Gastrocnemius medialis (tissue), 4 donors: Measurements from ENCODE around the gene DTNBP1. TPM values are rescaled to one million over a fixed set of nuclear protein-coding genes. Genes with fewer than 3 reads are reported as not detected.

Experiments used
- ATAC-seq, 2 donors: fragments of 150-250 bp; one replicate each; pipeline ENCODE4 v1.9.1; 2016
- DNase-seq, 2 donors: peaks; one replicate each; pipeline ENCODE4 v3.0.0-alpha.2; 2019
- H3K27ac ChIP-seq, 4 donors: fragments of 200-600 bp; sonication (generic); 1 replicate in 1 of 4; 2 replicates in 3 of 4; pipeline ENCODE4 v1.5.1; 2016 to 2018; ENCODE audit warnings: mild to moderate bottlenecking in 2 of 4, moderate library complexity in 1 of 4
- H3K27me3 ChIP-seq, 3 donors: fragments of 200-600 bp; sonication (generic) in 2 of 3; 1 replicate in 1 of 3; 2 replicates in 2 of 3; pipeline versions ENCODE4 v1.5.1 to v1.6.0; 2016 to 2019; ENCODE audit warnings: mild to moderate bottlenecking in 1 of 3, moderate library complexity in 1 of 3
- H3K36me3 ChIP-seq, 2 donors: fragments of 200-600 bp; sonication (generic) in 1 of 2; one replicate each; pipeline ENCODE4 v1.5.1; 2017 to 2018
- H3K4me1 ChIP-seq, 2 donors: fragments of 200-600 bp; sonication (generic) in 1 of 2; one replicate each; pipeline ENCODE4 v1.5.1; 2016 to 2017; ENCODE audit warnings: mild to moderate bottlenecking in 2 of 2
- H3K4me3 ChIP-seq, 4 donors: fragments of 200-600 bp; sonication (generic) in 3 of 4; 1 replicate in 1 of 4; 2 replicates in 3 of 4; pipeline ENCODE4 v1.5.1; 2016 to 2019; ENCODE audit warnings: mild to moderate bottlenecking in 2 of 4
- H3K9me3 ChIP-seq, 3 donors: fragments of 200-600 bp; sonication (generic) in 2 of 3; 1 replicate in 1 of 3; 2 replicates in 2 of 3; pipeline ENCODE4 v1.5.1; 2016 to 2019
- POLR2A ChIP-seq, 2 donors: fragments of 450-650 bp; IDR thresholded peaks; one replicate each; pipeline ENCODE4 v1.6.1; 2017; ENCODE audit warnings: antibody characterized with exemption in 2 of 2, mild to moderate bottlenecking in 2 of 2, moderate library complexity in 2 of 2
- in situ Hi-C, 4 donors: fragments of 200-750 bp; cut with MboI; loops; one replicate each; pipeline versions ENCODE4 v1.15.0 to v1.8.0; 2017; ENCODE audit warnings: low sequenced_read_pairs in 4 of 4
- intact Hi-C: fragments of 100-400 bp; cut with DNase I; formaldehyde crosslinking; loops from one replicate; pipeline ENCODE4 v1.15.1; 2023; ENCODE audit warnings: low total_unique reads
- total RNA-seq, 4 donors: library from RNA; depleted of rRNA; stranded (reverse); fragments of >200 nt; gene quantifications; one replicate each; pipeline versions ENCODE4 v1.1.0 to v1.2.3, GENCODE V29; 2016
- TF ChIP-seq, protein P1 (sequence below), 5 experiments: fragments of 450-650 bp in 3 of 5; fragments of 200-600 bp in 2 of 5; sonication (generic) in 2 of 5; IDR thresholded peaks in 4 of 5; conservative IDR thresholded peaks in 1 of 5; 1 replicate in 4 of 5; 2 replicates in 1 of 5; pipeline ENCODE4 v1.5.1; 2016 to 2019; ENCODE audit warnings: antibody characterized with exemption in 5 of 5, mild to moderate bottlenecking in 3 of 5, moderate library complexity in 3 of 5

The DTNBP1 gene
- total RNA-seq, 4 donors from 2014 or later: 5.2 to 33.5 (median 12.5) TPM

GRCh38 chr6:15513801-15514711, 148.8 kb downstream of the DTNBP1 start:
- H3K36me3 ChIP-seq: peaks cover 0 to 20% of the 10 kb centered on the region in 2 donors
- TF ChIP-seq POLR2A (IDR thresholded peaks at IDR 0.05): no peak
- TF ChIP-seq, protein P1, sequence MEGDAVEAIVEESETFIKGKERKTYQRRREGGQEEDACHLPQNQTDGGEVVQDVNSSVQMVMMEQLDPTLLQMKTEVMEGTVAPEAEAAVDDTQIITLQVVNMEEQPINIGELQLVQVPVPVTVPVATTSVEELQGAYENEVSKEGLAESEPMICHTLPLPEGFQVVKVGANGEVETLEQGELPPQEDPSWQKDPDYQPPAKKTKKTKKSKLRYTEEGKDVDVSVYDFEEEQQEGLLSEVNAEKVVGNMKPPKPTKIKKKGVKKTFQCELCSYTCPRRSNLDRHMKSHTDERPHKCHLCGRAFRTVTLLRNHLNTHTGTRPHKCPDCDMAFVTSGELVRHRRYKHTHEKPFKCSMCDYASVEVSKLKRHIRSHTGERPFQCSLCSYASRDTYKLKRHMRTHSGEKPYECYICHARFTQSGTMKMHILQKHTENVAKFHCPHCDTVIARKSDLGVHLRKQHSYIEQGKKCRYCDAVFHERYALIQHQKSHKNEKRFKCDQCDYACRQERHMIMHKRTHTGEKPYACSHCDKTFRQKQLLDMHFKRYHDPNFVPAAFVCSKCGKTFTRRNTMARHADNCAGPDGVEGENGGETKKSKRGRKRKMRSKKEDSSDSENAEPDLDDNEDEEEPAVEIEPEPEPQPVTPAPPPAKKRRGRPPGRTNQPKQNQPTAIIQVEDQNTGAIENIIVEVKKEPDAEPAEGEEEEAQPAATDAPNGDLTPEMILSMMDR (IDR thresholded peaks at IDR 0.05 in 4 of 5, conservative IDR thresholded peaks at IDR 0.05 in 1 of 5): no peak
- in situ Hi-C loops (loop anchor here in 2 of 4 donors (10.0 to 25.0 kb wide), 2 partner anchors 98 to 111 kb away; no protein-coding TSS in a partner anchor), intact Hi-C loops (loop anchor here (5.0 to 10.0 kb wide), 3 partner anchors 108 to 618 kb away; no protein-coding TSS in a partner anchor)
- no peak overlapping the region for H3K4me3 ChIP-seq
- no peaks in the 10 kb centered on the region for H3K9me3 ChIP-seq
- ATAC-seq: no peak
- H3K27me3 ChIP-seq: no peaks in the 10 kb centered on the region
- peak overlapping the region; percentile 46 to 88 (median 78) for H3K27ac ChIP-seq
- DNase-seq: no peak
- peaks cover 36 to 41% of the 10 kb centered on the region in 2 donors for H3K4me1 ChIP-seq

DNA sequence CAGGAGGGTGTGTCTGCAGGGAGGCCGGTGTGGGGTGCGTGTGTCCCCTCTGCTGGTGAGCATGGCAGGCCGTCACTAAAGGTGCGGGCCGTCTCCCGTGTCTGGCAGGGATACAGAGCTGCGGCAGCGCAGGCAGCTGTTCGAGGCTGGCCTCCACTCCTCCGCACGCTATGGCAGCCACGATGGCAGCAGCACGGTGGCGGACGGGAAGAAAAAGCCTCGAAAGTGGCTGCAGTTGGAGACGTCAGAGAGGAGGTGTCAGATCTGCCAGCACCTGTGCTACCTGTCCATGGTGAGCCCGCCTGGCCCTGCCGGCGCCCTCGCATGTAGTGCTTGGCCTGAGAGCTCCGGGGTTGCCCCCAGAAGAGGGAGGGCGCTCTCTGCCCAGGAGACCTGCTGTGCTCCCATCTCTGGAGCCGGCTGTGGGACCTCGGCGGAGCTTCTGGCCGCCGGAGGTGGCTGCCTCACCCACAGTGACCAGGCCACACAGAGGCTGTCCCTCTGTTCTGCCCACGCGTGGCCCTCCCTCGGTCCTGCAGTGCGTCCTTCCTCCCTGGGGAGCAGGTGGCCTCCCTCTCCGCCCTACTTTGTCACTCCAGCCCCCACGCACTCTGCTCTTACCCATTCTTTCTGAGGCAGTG, 149.6 kb downstream of the DTNBP1 start:
- no peaks in the 10 kb centered on the region for H3K9me3 ChIP-seq
- ATAC-seq: no peak
- H3K27ac ChIP-seq: peak overlapping the region in 3 of 4 donors; percentile 86 to 92 (median 88)
- no peak for DNase-seq
- no peak overlapping the region for H3K4me3 ChIP-seq
- H3K36me3 ChIP-seq: peaks cover 0 to 20% of the 10 kb centered on the region in 2 donors
- peaks cover 36 to 44% of the 10 kb centered on the region in 2 donors for H3K4me1 ChIP-seq
- intact Hi-C loops (loop anchor here (5.0 to 10.0 kb wide), 3 partner anchors 109 to 619 kb away; no protein-coding TSS in a partner anchor), in situ Hi-C loops (loop anchor here in 2 of 4 donors (10.0 to 25.0 kb wide), 2 partner anchors 99 to 112 kb away; no protein-coding TSS in a partner anchor)
- no peak for TF ChIP-seq POLR2A (IDR thresholded peaks at IDR 0.05)
- TF ChIP-seq, protein P1 (IDR thresholded peaks at IDR 0.05 in 4 of 5, conservative IDR thresholded peaks at IDR 0.05 in 1 of 5): no peak
- no peaks in the 10 kb centered on the region for H3K27me3 ChIP-seq

DNA sequence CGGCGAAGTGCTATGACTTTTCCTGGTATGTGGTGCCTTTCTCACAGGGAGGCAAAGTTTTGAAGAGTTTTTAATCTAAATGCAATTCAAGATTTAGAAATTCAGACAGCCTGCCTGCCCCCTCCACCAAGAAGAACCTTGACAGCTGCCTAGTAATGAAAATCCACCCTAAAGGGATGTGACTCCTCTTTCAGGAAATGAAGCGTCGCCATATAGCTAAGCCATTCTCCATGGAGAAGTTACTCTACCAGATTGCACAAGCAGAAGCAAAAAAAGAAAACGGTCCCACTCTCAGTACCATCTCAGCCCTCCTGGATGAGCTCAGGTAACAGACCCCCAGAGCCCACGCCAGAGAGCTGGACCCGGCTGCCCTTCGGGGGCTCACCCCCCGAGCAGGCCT, 150.1 kb downstream of the DTNBP1 start:
- Histone ChIP-seq H3K36me3 (peaks cover 0 to 20% of the 10 kb centered on the region in 2 donors), H3K27ac (peak overlapping the region; percentile 86 to 92 (median 88)), H3K4me1 (peaks cover 36 to 49% of the 10 kb centered on the region in 2 donors), H3K27me3 (no peaks in the 10 kb centered on the region), H3K4me3 (no peak overlapping the region), H3K9me3 (no peaks in the 10 kb centered on the region)
- DNase-seq (no peak), ATAC-seq (no peak)
- TF ChIP-seq, protein P1 (IDR thresholded peaks at IDR 0.05 in 4 of 5, conservative IDR thresholded peaks at IDR 0.05 in 1 of 5): no peak
- TF ChIP-seq POLR2A (IDR thresholded peaks at IDR 0.05): no peak
- intact Hi-C loops (loop anchor here (5.0 to 10.0 kb wide), 3 partner anchors 110 to 620 kb away; no protein-coding TSS in a partner anchor), in situ Hi-C loops (loop anchor here in 2 of 4 donors (10.0 to 25.0 kb wide), 2 partner anchors 100 to 112 kb away; no protein-coding TSS in a partner anchor)

- intact Hi-C loops: loop anchor here (5.0 to 10.0 kb wide), 3 partner anchors 110 to 620 kb away; no protein-coding TSS in a partner anchor
- peaks cover 36 to 54% of the 10 kb centered on the region in 2 donors for H3K4me1 ChIP-seq
- ATAC-seq (peak in 1 of 2 donors; percentile 22), DNase-seq (peak in 1 of 2 donors; percentile 55)
- in situ Hi-C loops: loop anchor here in 2 of 4 donors (10.0 to 25.0 kb wide), 2 partner anchors 100 to 113 kb away; no protein-coding TSS in a partner anchor
- no peaks in the 10 kb centered on the region for H3K9me3 ChIP-seq
- TF ChIP-seq, protein P1 (IDR thresholded peaks at IDR 0.05 in 4 of 5, conservative IDR thresholded peaks at IDR 0.05 in 1 of 5): peak; percentile 5 to 55 (median 41)
- no peak for TF ChIP-seq POLR2A (IDR thresholded peaks at IDR 0.05)
- no peaks in the 10 kb centered on the region for H3K27me3 ChIP-seq
- no peak overlapping the region for H3K4me3 ChIP-seq
- peak overlapping the region; percentile 86 to 92 (median 88) for H3K27ac ChIP-seq
- peaks cover 0 to 16% of the 10 kb centered on the region in 2 donors for H3K36me3 ChIP-seq
Measured at GRCh38 chr6:15512126-15512525, 150.7 kb downstream of the DTNBP1 start.
